Fibroblast of lung (primary cell): ENCODE measurements around the gene OR56B1.

Experiments used
- CTCF ChIP-seq, 2 donors: IDR thresholded peaks in 1 of 2; conservative IDR thresholded peaks in 1 of 2; 1 replicate in 1 of 2; 2 replicates in 1 of 2; pipeline ENCODE4 v1.5.1; 2011 to 2012; ENCODE audit warnings: low read length in 2 of 2, control low read depth in 1 of 2, inconsistent platforms in 1 of 2, low read depth in 1 of 2, mild to moderate bottlenecking in 1 of 2
- EZH2 ChIP-seq: IDR thresholded peaks from 2 replicates; pipeline ENCODE4 v1.5.1; 2012; ENCODE audit warnings: low read length, control low read depth, mild to moderate bottlenecking; ENCODE audit errors: missing control alignments

- TF ChIP-seq CTCF (conservative IDR thresholded peaks at IDR 0.05 in 1 of 2, IDR thresholded peaks at IDR 0.05 in 1 of 2; ENCODE audit: low read depth in 1 of 2, low read length in 2 of 2) (no peak), EZH2 (no peak)
Measured at GRCh38 chr11:5738431-5738830, 2.2 kb downstream of the OR56B1 start.
